Sigmoid colon (tissue), 7 donors: ENCODE results near the gene SFXN5. TPM values are rescaled to one million over a fixed set of nuclear protein-coding genes. Genes with fewer than 3 reads are reported as not detected.

ENCODE experiments used
- DNase-seq: peaks from one replicate; pipeline ENCODE4 v3.0.0-alpha.2; 2019
- H3K27ac ChIP-seq, 4 donors: fragments of 200-600 bp; sonication (generic); one replicate each; pipeline ENCODE4 v1.5.1; 2016 to 2019; ENCODE audit warnings: mild to moderate bottlenecking in 1 of 4
- H3K27me3 ChIP-seq, 3 donors: fragments of 200-600 bp; sonication (generic); one replicate each; pipeline ENCODE4 v1.5.1; 2019; ENCODE audit warnings: mild to moderate bottlenecking in 1 of 3
- H3K36me3 ChIP-seq, 4 donors: fragments of 200-600 bp; sonication (generic); one replicate each; pipeline ENCODE4 v1.5.1; 2016 to 2019
- H3K4me1 ChIP-seq, 4 donors: fragments of 200-600 bp; sonication (generic); one replicate each; pipeline ENCODE4 v1.5.1; 2017 to 2019
- H3K4me3 ChIP-seq, 4 donors: fragments of 200-600 bp; sonication (generic); one replicate each; pipeline ENCODE4 v1.5.1; 2017 to 2019; ENCODE audit warnings: mild to moderate bottlenecking in 2 of 4, moderate library complexity in 1 of 4
- H3K9me3 ChIP-seq, 4 donors: fragments of 200-600 bp in 3 of 4; sonication (generic) in 3 of 4; one replicate each; pipeline versions ENCODE4 v1.5.1 to v1.6.1; 2013 to 2019
- EP300 ChIP-seq, 4 donors: sonication (generic); formaldehyde crosslinking; IDR thresholded peaks; one replicate each; pipeline ENCODE4 v1.6.1; 2017; ENCODE audit warnings: antibody characterized with exemption in 4 of 4
- POLR2A ChIP-seq, 2 donors: fragments of 450-650 bp; IDR thresholded peaks; one replicate each; pipeline ENCODE4 v1.6.1; 2016; ENCODE audit warnings: antibody characterized with exemption in 2 of 2, mild to moderate bottlenecking in 2 of 2, moderate library complexity in 2 of 2
- POLR2AphosphoS5 ChIP-seq, 4 donors: sonication (generic); formaldehyde crosslinking; IDR thresholded peaks; one replicate each; pipeline ENCODE4 v1.6.1; 2017; ENCODE audit warnings: antibody characterized with exemption in 4 of 4
- WGBS, 2 donors: extraction: QIAGEN DNeasy Blood & Tissue Kit; methylation state at CpG; one replicate each; pipeline ENCODE4 v1.1.7; 2013; 5-methylcytosine and 5-hydroxymethylcytosine counted together
- intact Hi-C: fragments of 100-400 bp; cut with DNase I; formaldehyde crosslinking; loops from one replicate; pipeline ENCODE4 v1.15.1; 2023
- polyA plus RNA-seq, 3 donors: library from polyadenylated mRNA; stranded (reverse); fragments of 200-250 nt; gene quantifications; one replicate each; pipeline ENCODE4 v1.2.3, GENCODE V29; 2013
- total RNA-seq, 4 donors: library from RNA; depleted of rRNA; stranded (reverse); fragments of >200 nt; gene quantifications; one replicate each; pipeline ENCODE4 v1.1.0, GENCODE V29; 2016
- TF ChIP-seq, protein P1 (sequence below), 4 experiments: fragments of 450-650 bp in 3 of 4; fragments of 200-600 bp in 1 of 4; IDR thresholded peaks; one replicate each; pipeline ENCODE4 v1.5.1; 2016 to 2019; ENCODE audit warnings: antibody characterized with exemption in 4 of 4, mild to moderate bottlenecking in 3 of 4, moderate library complexity in 2 of 4
- donor health status: healthy with polysubstance abuse.
- donor health status: Bipolar disorder and iron deficiency.
- donor health status: healthy.

SFXN5 gene
- total and polyA plus RNA-seq, 7 donors: 5.4 to 27.1 (median 11.1) TPM

DNA sequence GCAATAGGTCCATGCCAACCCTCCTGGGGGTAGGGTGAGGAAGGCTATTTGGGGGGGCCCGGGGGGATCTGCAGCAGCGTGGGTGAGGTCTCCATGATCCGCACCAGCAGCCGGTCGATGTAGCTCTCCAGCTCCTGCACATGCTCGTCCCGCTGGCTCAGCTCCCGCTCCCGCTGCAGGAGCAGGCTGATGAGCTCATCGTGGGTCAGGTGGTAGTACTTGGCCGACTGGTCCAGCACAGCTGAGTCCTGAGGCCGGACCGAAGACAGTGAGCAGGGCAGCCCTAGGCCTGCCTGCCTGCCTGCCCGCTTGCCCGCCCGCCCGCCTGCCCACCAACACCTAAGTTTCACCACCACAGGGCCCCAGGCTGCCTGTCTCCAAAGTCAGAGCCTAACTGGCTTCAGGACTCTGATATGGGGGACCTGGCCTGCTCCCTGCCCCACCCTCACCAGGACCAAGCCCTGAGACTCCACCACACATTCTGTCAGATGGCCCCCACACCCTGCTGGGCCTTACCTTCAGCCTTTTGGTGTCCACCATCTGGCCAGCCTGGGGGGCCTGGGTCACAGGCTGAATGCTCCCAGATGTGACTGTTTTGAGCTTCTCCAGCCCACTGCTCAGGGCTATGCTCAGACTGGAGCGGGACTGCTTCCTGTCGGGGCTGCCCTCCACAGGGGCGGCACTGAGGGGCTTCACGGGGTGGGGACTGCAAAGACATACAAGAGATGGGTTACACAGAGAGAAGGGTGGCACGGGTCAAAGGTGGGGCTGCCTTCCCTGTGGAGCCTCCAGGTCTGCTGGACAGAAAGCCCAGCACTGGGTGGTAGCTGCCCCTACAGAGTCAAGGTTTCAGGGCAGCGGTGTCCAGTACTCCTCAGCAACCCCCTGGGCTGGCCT, 4.2 kb upstream of the SFXN5 start:
- peak; percentile 89 for DNase-seq
- Histone ChIP-seq H3K27ac (peak overlapping the region in 3 of 4 donors; percentile 56 to 72 (median 57)), H3K36me3 (peaks cover 0 to 39% (median 4%) of the 10 kb centered on the region in 4 donors), H3K9me3 (no peaks in the 10 kb centered on the region), H3K4me1 (peaks cover 0 to 13% (median 11%) of the 10 kb centered on the region in 4 donors), H3K4me3 (no peak overlapping the region), H3K27me3 (no peaks in the 10 kb centered on the region)
- intact Hi-C loops: no loop called here
- WGBS, 2 donors: 91 to 93% methylated on average over 23 of the region's 23 CpGs
- TF ChIP-seq, protein P1, sequence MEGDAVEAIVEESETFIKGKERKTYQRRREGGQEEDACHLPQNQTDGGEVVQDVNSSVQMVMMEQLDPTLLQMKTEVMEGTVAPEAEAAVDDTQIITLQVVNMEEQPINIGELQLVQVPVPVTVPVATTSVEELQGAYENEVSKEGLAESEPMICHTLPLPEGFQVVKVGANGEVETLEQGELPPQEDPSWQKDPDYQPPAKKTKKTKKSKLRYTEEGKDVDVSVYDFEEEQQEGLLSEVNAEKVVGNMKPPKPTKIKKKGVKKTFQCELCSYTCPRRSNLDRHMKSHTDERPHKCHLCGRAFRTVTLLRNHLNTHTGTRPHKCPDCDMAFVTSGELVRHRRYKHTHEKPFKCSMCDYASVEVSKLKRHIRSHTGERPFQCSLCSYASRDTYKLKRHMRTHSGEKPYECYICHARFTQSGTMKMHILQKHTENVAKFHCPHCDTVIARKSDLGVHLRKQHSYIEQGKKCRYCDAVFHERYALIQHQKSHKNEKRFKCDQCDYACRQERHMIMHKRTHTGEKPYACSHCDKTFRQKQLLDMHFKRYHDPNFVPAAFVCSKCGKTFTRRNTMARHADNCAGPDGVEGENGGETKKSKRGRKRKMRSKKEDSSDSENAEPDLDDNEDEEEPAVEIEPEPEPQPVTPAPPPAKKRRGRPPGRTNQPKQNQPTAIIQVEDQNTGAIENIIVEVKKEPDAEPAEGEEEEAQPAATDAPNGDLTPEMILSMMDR (IDR thresholded peaks at IDR 0.05): no peak
- TF ChIP-seq POLR2AphosphoS5 (IDR thresholded peaks at IDR 0.05): peak in 1 of 4 donors; percentile 14

- TF ChIP-seq POLR2A (IDR thresholded peaks at IDR 0.05) (no peak), EP300 (IDR thresholded peaks at IDR 0.05) (no peak), POLR2AphosphoS5 (IDR thresholded peaks at IDR 0.05) (no peak)
- TF ChIP-seq, protein P1 (IDR thresholded peaks at IDR 0.05): no peak
- Histone ChIP-seq H3K4me3 (no peak overlapping the region), H3K27ac (no peak overlapping the region), H3K9me3 (no peaks in the 10 kb centered on the region), H3K27me3 (no peaks in the 10 kb centered on the region), H3K4me1 (peaks cover 0 to 27% (median 19%) of the 10 kb centered on the region in 4 donors), H3K36me3 (peaks cover 0 to 26% (median 2%) of the 10 kb centered on the region in 4 donors)
- 90% methylated on average over 13 of the region's 13 CpGs for WGBS, 2 donors
- DNase-seq: no peak
- intact Hi-C loops: loop anchor here (5.0 kb wide), 1 partner anchor 158 kb away; the partner anchor contains the start of genes CCT7 and PRADC1
Observed at GRCh38 chr2:73074110-73075069, 2.9 kb upstream of the SFXN5 start.

DNA sequence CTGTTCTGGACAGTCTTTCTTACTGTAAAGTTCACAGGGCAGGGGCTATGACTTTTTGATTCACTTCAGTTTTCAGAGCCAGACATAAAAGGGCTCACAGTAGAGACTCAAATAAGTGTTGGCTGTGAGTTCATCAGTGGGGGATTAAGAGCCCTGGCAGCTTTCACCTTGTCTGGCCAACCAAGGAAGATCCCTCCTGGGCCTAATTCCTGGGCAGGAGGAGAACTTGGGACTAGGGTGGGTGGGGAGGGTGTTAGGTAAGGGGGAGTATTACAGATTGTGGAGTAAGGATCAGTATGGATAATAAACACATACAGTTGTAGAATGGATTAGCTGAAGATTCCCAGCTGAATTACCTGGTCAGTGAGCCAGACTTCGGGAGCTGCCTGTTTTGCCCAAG, 904 bp upstream of the SFXN5 start:
- no peak for DNase-seq
- peaks cover 0 to 37% (median 29%) of the 10 kb centered on the region in 4 donors for H3K4me1 ChIP-seq
- 92 to 94% methylated on average over 1 of the region's 1 CpG for WGBS, 2 donors
- H3K27me3 ChIP-seq: no peaks in the 10 kb centered on the region
- peak overlapping the region in 2 of 4 donors; percentile 67 to 90 for H3K4me3 ChIP-seq
- no peak for TF ChIP-seq EP300 (IDR thresholded peaks at IDR 0.05)
- TF ChIP-seq POLR2AphosphoS5 (IDR thresholded peaks at IDR 0.05): no peak
- no peaks in the 10 kb centered on the region for H3K9me3 ChIP-seq
- intact Hi-C loops: loop anchor here (5.0 kb wide), 1 partner anchor 160 kb away; the partner anchor contains the start of genes CCT7 and PRADC1
- peak overlapping the region; percentile 87 to 96 (median 93) for H3K27ac ChIP-seq
- peaks cover 0 to 19% (median 0%) of the 10 kb centered on the region in 4 donors for H3K36me3 ChIP-seq

GRCh38 chr2:73072129-73072395, 550 bp upstream of the SFXN5 start:
- peak overlapping the region; percentile 87 to 96 (median 93) for H3K27ac ChIP-seq
- H3K27me3 ChIP-seq: no peaks in the 10 kb centered on the region
- 6 to 19% methylated on average over 11 of the region's 11 CpGs for WGBS, 2 donors
- intact Hi-C loops: loop anchor here (5.0 kb wide), 1 partner anchor 160 kb away; the partner anchor contains the start of genes CCT7 and PRADC1
- H3K4me1 ChIP-seq: peaks cover 0 to 37% (median 29%) of the 10 kb centered on the region in 4 donors
- peak overlapping the region; percentile 67 to 90 (median 78) for H3K4me3 ChIP-seq
- peak; percentile 79 for DNase-seq
- H3K36me3 ChIP-seq: peaks cover 0 to 19% (median 0%) of the 10 kb centered on the region in 4 donors
- TF ChIP-seq, protein P1 (IDR thresholded peaks at IDR 0.05): no peak
- TF ChIP-seq POLR2AphosphoS5 (IDR thresholded peaks at IDR 0.05) (no peak), POLR2A (IDR thresholded peaks at IDR 0.05) (no peak), EP300 (IDR thresholded peaks at IDR 0.05) (no peak)
- H3K9me3 ChIP-seq: no peaks in the 10 kb centered on the region
